H9 (cell line): ENCODE results near the gene DSTYK. TPM values are rescaled to one million over a fixed set of nuclear protein-coding genes. Genes with fewer than 3 reads are reported as not detected.

Experiments
- DNase-seq: peaks from one replicate; pipeline ENCODE4 v3.0.0-alpha.2; 2017
- H2AFZ ChIP-seq: one replicate; pipeline ENCODE4 v1.6.1; 2013; ENCODE audit warnings: mild to moderate bottlenecking, low read length, control low read depth, moderate library complexity
- H2AK5ac ChIP-seq: 2 replicates; pipeline ENCODE4 v1.6.1; 2013; ENCODE audit warnings: low read length, control low read depth, mixed read lengths; ENCODE audit not compliant: insufficient read length
- H2BK120ac ChIP-seq: one replicate; pipeline ENCODE4 v1.6.1; 2013; ENCODE audit warnings: low read depth, mild to moderate bottlenecking, low read length, control low read depth, inconsistent platforms; ENCODE audit not compliant: poor library complexity, severe bottlenecking
- H2BK12ac ChIP-seq: 2 replicates; pipeline ENCODE4 v1.6.1; 2013; ENCODE audit warnings: low read length, control low read depth, mixed read lengths, low read depth; ENCODE audit not compliant: insufficient read length
- H2BK15ac ChIP-seq: 2 replicates; pipeline ENCODE4 v1.6.1; 2013; ENCODE audit warnings: low read depth, low read length, control low read depth
- H2BK20ac ChIP-seq: one replicate; pipeline ENCODE4 v1.6.1; 2013; ENCODE audit warnings: low read depth, mild to moderate bottlenecking, low read length, control low read depth, inconsistent platforms; ENCODE audit not compliant: poor library complexity, severe bottlenecking
- H2BK5ac ChIP-seq: 2 replicates; pipeline ENCODE4 v1.6.1; 2013; ENCODE audit warnings: low read length, control low read depth, mixed read lengths; ENCODE audit not compliant: insufficient read length
- H3K14ac ChIP-seq: 2 replicates; pipeline ENCODE4 v1.6.1; 2013; ENCODE audit warnings: low read length, control low read depth; ENCODE audit not compliant: insufficient read depth
- H3K18ac ChIP-seq: 2 replicates; pipeline ENCODE4 v1.6.1; 2013; ENCODE audit warnings: low read depth, mild to moderate bottlenecking, mixed read lengths, low read length, control low read depth; ENCODE audit not compliant: insufficient read length
- H3K23ac ChIP-seq: 2 replicates; pipeline ENCODE4 v1.6.1; 2013; ENCODE audit warnings: low read length, control low read depth, mixed read lengths, low read depth; ENCODE audit not compliant: insufficient read length
- H3K23me2 ChIP-seq: 2 replicates; pipeline ENCODE4 v1.6.1; 2013; ENCODE audit warnings: low read depth, mild to moderate bottlenecking, mixed read lengths, low read length, control low read depth; ENCODE audit not compliant: insufficient read length, poor library complexity, severe bottlenecking
- H3K27ac ChIP-seq: 2 replicates; pipeline ENCODE4 v1.5.1; 2013; ENCODE audit warnings: low read length, control low read depth, mixed read lengths, low read depth; ENCODE audit not compliant: insufficient read length
- H3K27me3 ChIP-seq: 2 replicates; pipeline ENCODE4 v1.6.1; 2013; ENCODE audit warnings: low read length, control low read depth, inconsistent platforms; ENCODE audit not compliant: insufficient read depth
- H3K4ac ChIP-seq: 2 replicates; pipeline ENCODE4 v1.6.1; 2013; ENCODE audit warnings: low read depth, mild to moderate bottlenecking, control low read depth, inconsistent platforms, low read length, moderate library complexity
- H3K4me1 ChIP-seq: 2 replicates; pipeline ENCODE4 v1.6.1; 2013; ENCODE audit warnings: low read length, control low read depth, inconsistent platforms; ENCODE audit not compliant: insufficient read depth
- H3K4me2 ChIP-seq: 2 replicates; pipeline ENCODE4 v1.6.1; 2013; ENCODE audit warnings: low read length, control low read depth, mixed read lengths; ENCODE audit not compliant: insufficient read length, insufficient read depth
- H3K56ac ChIP-seq: 2 replicates; pipeline ENCODE4 v1.6.1; 2013; ENCODE audit warnings: low read depth, mild to moderate bottlenecking, mixed read lengths, low read length, control low read depth; ENCODE audit not compliant: insufficient read length
- H3K79me1 ChIP-seq: 2 replicates; pipeline ENCODE4 v1.6.1; 2013; ENCODE audit warnings: low read depth, mild to moderate bottlenecking, moderate library complexity, low read length, control low read depth, inconsistent platforms; ENCODE audit not compliant: insufficient read depth, poor library complexity, severe bottlenecking
- H3K79me2 ChIP-seq: 2 replicates; pipeline ENCODE4 v1.6.1; 2013; ENCODE audit warnings: low read length, control low read depth, inconsistent platforms; ENCODE audit not compliant: insufficient read depth
- H3K9ac ChIP-seq: 2 replicates; pipeline ENCODE4 v1.6.1; 2013; ENCODE audit warnings: low read length, control low read depth, mixed read lengths; ENCODE audit not compliant: insufficient read length; ENCODE audit errors: extremely low read depth
- H3K9me3 ChIP-seq: one replicate; pipeline ENCODE4 v1.6.1; 2013; ENCODE audit warnings: low read depth, low read length, inconsistent platforms; ENCODE audit not compliant: control insufficient read depth
- H3T11ph ChIP-seq: one replicate; pipeline ENCODE4 v1.6.1; 2013; ENCODE audit warnings: mild to moderate bottlenecking, low read length, control low read depth, inconsistent platforms
- H4K20me1 ChIP-seq: one replicate; pipeline ENCODE4 v1.6.1; 2013; ENCODE audit not compliant: control insufficient read depth, insufficient read length, insufficient read depth
- H4K5ac ChIP-seq: 2 replicates; pipeline ENCODE4 v1.6.1; 2013; ENCODE audit warnings: low read depth, mild to moderate bottlenecking, mixed read lengths, low read length, control low read depth; ENCODE audit not compliant: insufficient read length
- H4K8ac ChIP-seq: replicated peaks from 2 replicates; pipeline ENCODE4 v1.6.1; 2013; ENCODE audit warnings: low read length, control low read depth, mixed read lengths, low read depth; ENCODE audit not compliant: insufficient read length
- H4K91ac ChIP-seq: 2 replicates; pipeline ENCODE4 v1.6.1; 2013; ENCODE audit warnings: low read depth, mild to moderate bottlenecking, moderate library complexity, mixed read lengths, low read length, control low read depth; ENCODE audit not compliant: insufficient read length
- H3K27ac Mint-ChIP-seq, 3 experiments: 2 replicates in 2 of 3; 3 replicates in 1 of 3; pipeline ENCODE4 v1.8.0; 2020 to 2021; ENCODE audit warnings: mixed read lengths in 3 of 3, mild to moderate bottlenecking in 1 of 3, moderate library complexity in 1 of 3
- H3K27me3 Mint-ChIP-seq: 2 replicates; pipeline ENCODE4 v1.8.0; 2021; ENCODE audit warnings: low read depth, mild to moderate bottlenecking, moderate library complexity, mixed read lengths
- H3K36me3 Mint-ChIP-seq, 3 experiments: 2 replicates in 2 of 3; 3 replicates in 1 of 3; pipeline ENCODE4 v1.8.0; 2020 to 2021; ENCODE audit warnings: low read depth in 3 of 3, mixed read lengths in 3 of 3; ENCODE audit not compliant: insufficient read depth in 1 of 3
- H3K4me1 Mint-ChIP-seq, 2 experiments: 2 replicates each; pipeline ENCODE4 v1.8.0; 2020; ENCODE audit warnings: mixed read lengths in 2 of 2
- H3K4me3 Mint-ChIP-seq, 2 experiments: 2 replicates in 1 of 2; 3 replicates in 1 of 2; pipeline ENCODE4 v1.8.0; 2020 to 2021; ENCODE audit warnings: mild to moderate bottlenecking in 2 of 2, mixed read lengths in 2 of 2, moderate library complexity in 1 of 2
- H3K9me3 Mint-ChIP-seq, 2 experiments: 2 replicates in 1 of 2; 3 replicates in 1 of 2; pipeline ENCODE4 v1.8.0; 2020; ENCODE audit warnings: mild to moderate bottlenecking in 2 of 2, mixed read lengths in 2 of 2, moderate library complexity in 1 of 2
- CTCF ChIP-seq: fragments of 200-600 bp; sonication (generic); conservative IDR thresholded peaks from 3 replicates; pipeline ENCODE4 v1.8.0; 2021; ENCODE audit warnings: antibody characterized with exemption, mild to moderate bottlenecking
- WGBS: extraction: QIAGEN DNeasy Blood & Tissue Kit; methylation state at CpG from one replicate; pipeline ENCODE4 v1.1.7; 2013; ENCODE audit warnings: missing lambda C conversion rate, low lambda C conversion rate, mixed read lengths; ENCODE audit not compliant: insufficient read length; ENCODE audit errors: extremely low coverage; 5-methylcytosine and 5-hydroxymethylcytosine counted together
- total RNA-seq: library from RNA; stranded (reverse); gene quantifications from 2 replicates; pipeline ENCODE4 v1.2.1, GENCODE V29; 2021

Gene DSTYK
- total RNA-seq, 1 experiment from 2014 or later, result 8.5 TPM

GRCh38 chr1:205217418-205217817 lies 5.9 kb upstream of the DSTYK start:
- Histone ChIP-seq H2BK15ac (no peak overlapping the region), H3K18ac (no peak overlapping the region), H3K79me1 (no peaks in the 10 kb centered on the region), H3K4me2 (no peak overlapping the region), H3K23ac (no peak overlapping the region), H4K20me1 (no peaks in the 10 kb centered on the region), H3K14ac (no peak overlapping the region), H4K5ac (no peak overlapping the region), H3K56ac (no peak overlapping the region), H3K27me3 (no peaks in the 10 kb centered on the region), H3K4me1 (no peaks in the 10 kb centered on the region), H2AFZ (no peak overlapping the region), H3K23me2 (no peaks in the 10 kb centered on the region), H2BK5ac (no peak overlapping the region), H3T11ph (no peak overlapping the region), H4K91ac (no peak overlapping the region), H4K8ac (no peak overlapping the region), H2BK20ac (no peak overlapping the region), H2BK120ac (no peak overlapping the region), H3K27ac (no peak overlapping the region), H3K4ac (no peak overlapping the region), H3K9ac (no peak overlapping the region), H2BK12ac (no peak overlapping the region), H2AK5ac (no peak overlapping the region), H3K79me2 (no peaks in the 10 kb centered on the region), H3K9me3 (no peaks in the 10 kb centered on the region)
- TF ChIP-seq CTCF, result no peak
- WGBS, result no CpG with 5 or more reads among the region's 3 CpGs
- peaks cover under 1 to 8% of the 10 kb centered on the region in 2 experiments; a peak in 3 of 4 replicates for H3K4me1 Mint-ChIP-seq
- no peak overlapping the region for H3K27ac Mint-ChIP-seq
- H3K9me3 Mint-ChIP-seq, result no peaks in the 10 kb centered on the region
- no peak overlapping the region for H3K4me3 Mint-ChIP-seq
- DNase-seq, result no peak
- no peaks in the 10 kb centered on the region for H3K36me3 Mint-ChIP-seq
- no peaks in the 10 kb centered on the region; the same call in 1 of the 2 replicates for H3K27me3 Mint-ChIP-seq
